HL-60/S4 (cell line): ENCODE measurements around the gene MRPL32.

Experiments
- in situ Hi-C: fragments of 300-500 bp; cut with MboI; formaldehyde crosslinking; loops from 2 replicates; pipeline ENCODE4 v1.14.3; 2022; ENCODE audit warnings: low sequenced_read_pairs

MRPL32 gene

DNA sequence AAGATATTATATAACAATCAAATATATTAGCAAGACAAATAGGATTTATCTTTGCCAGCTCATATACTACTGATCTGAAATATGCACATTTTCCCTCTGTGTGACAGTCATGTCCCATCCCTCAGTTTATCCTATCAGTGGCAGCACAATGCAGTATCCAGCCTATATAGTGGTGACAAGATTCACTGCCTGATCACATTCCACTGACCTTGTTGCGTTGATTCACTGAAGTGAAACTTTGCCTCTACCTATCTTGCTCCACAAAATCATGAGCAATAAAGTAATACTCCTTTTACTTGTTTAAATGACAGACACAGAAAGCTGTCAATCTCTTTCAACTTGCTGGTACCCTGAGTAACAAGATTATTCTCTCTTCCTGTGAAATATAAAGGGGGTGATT lies 6.5 kb upstream of the MRPL32 start:
- in situ Hi-C loops, result loop anchor here (25.0 kb wide), 1 partner anchor 912 kb away; no protein-coding TSS in a partner anchor

DNA sequence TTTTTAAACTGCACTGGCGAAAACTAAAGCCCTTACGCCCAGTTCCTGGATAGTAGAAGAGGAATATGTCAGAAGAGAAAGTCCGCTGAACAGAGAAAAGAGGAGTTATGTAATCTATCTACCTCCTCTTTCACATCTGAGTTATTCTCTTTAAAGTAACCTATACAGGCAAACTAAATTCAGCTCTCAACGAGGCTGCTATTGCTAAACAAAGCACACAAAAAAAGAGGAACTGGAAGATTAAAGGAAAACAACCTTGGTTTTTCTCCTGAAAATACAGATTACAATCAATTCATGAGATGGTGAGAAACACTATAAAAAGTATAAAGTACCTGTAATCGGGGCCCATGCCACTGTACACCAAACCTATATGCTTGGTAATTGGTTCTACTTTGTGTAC lies 6.0 kb upstream of the MRPL32 start:
- in situ Hi-C loops, result loop anchor here (25.0 kb wide), 1 partner anchor 911 kb away; no protein-coding TSS in a partner anchor

DNA sequence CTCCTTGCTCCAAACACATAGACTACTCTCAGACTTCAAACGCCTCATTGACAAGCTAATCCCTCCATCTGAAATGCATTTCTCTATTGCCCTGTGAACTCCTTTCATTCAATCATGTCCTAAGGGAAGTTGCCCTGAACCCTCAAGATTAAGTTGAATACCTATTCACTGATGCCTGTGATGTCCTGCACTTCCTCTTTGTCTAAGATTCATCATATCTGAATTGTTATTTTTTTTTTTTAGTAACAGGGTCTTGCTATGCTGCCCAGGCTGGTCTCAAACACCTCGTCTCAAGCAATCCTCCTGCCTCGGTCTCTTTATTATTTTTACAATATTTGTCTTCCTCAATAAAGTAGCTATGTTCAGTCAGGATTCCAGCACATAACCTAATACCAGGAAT lies 3.4 kb upstream of the MRPL32 start:
- in situ Hi-C loops, result loop anchor here (25.0 kb wide), 1 partner anchor 909 kb away; no protein-coding TSS in a partner anchor

GRCh38 chr7:42929449-42929848 lies 2.7 kb upstream of the MRPL32 start:
- in situ Hi-C loops, result loop anchor here (25.0 kb wide), 1 partner anchor 908 kb away; no protein-coding TSS in a partner anchor

GRCh38 chr7:42930889-42931288 lies 1.3 kb upstream of the MRPL32 start:
- in situ Hi-C loops, result loop anchor here (25.0 kb wide), 1 partner anchor 906 kb away; no protein-coding TSS in a partner anchor

- in situ Hi-C loops, result loop anchor here (25.0 kb wide), 1 partner anchor 906 kb away; no protein-coding TSS in a partner anchor
These were observed 736 bp upstream of the MRPL32 start for GRCh38 chr7:42931447-42931833.

GRCh38 chr7:42932811-42933591 lies 825 bp downstream of the MRPL32 start:
- in situ Hi-C loops, result loop anchor here (25.0 kb wide), 1 partner anchor 904 kb away; no protein-coding TSS in a partner anchor

DNA sequence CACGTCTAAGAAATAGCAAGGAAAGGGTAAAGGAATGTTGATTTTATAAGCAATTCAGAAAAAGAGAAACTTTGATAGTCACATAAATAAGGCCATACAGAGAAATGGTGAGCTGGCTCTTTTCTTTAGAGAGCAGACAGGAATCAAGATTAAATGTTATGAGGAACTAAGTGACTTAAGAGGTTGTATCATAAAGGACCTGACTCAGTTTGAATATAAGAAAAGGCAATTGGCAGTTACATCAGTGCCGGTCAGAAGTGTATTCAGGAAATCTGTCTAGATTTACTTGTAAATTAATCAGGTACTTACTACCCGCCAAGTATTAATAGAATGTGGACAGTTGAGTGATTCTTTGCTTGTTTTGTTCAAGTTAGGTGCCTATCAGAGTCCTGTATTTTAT lies 2.1 kb downstream of the MRPL32 start:
- in situ Hi-C loops, result loop anchor here (25.0 kb wide), 1 partner anchor 903 kb away; no protein-coding TSS in a partner anchor

DNA sequence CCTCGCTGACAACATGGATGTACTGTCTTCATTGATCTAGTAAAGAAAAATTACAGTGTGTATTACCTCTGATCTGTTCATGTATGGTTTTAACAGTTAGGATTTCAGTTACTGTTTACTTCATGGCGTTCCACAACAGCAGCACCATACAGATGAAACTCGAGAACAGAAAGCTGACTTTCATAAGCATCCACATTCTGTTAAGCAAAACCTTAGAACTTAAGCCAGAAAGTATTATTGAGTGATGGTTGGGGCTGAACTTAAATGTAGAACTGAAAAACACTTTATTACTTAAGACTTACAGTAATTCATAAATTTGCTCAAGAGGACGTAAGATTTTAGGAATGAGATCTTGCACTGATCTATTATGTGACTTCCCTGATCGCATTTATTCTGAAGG lies 3.7 kb downstream of the MRPL32 start:
- in situ Hi-C loops, result loop anchor here (25.0 kb wide), 1 partner anchor 901 kb away; no protein-coding TSS in a partner anchor

DNA sequence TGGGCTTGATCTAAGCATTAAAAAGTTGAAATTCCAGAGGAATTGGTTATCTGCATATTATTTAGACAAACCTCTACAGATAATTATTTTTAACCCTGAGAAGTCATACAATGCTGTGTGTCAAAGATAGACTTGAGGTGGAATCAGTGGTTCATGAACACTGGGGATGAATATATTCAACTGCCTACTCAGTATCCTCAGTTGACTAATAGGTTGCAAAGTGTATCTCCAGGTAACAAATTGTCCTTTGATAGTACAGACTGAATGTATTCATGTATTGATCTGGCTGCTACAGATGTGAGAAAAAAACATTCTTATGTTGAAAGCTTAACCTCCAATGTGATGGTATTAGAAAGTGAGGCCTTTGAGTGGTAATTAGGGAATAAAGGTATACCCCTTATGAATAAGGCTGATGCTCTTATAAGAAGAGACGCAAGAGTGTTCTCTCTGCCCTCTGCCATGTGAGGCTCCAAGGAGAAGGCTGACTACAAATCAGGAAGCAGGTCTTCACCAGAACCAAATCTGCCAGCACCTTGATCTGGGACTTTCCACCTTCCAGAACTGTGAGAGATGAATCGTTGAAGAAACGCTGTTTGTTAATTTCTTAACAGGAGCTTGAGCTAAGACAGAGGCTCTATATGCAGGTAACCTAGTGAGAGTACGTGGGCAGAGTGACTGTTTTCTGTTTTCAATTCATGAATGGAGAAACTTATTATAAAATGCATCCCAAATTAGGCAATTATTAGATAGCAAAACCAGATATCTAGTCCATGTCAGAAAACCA lies 7.5 kb downstream of the MRPL32 start:
- in situ Hi-C loops, result loop anchor here (25.0 kb wide), 1 partner anchor 898 kb away; no protein-coding TSS in a partner anchor

- in situ Hi-C loops, result loop anchor here (25.0 kb wide), 1 partner anchor 896 kb away; no protein-coding TSS in a partner anchor
These were observed 9.0 kb downstream of the MRPL32 start for GRCh38 chr7:42940985-42941847.

DNA sequence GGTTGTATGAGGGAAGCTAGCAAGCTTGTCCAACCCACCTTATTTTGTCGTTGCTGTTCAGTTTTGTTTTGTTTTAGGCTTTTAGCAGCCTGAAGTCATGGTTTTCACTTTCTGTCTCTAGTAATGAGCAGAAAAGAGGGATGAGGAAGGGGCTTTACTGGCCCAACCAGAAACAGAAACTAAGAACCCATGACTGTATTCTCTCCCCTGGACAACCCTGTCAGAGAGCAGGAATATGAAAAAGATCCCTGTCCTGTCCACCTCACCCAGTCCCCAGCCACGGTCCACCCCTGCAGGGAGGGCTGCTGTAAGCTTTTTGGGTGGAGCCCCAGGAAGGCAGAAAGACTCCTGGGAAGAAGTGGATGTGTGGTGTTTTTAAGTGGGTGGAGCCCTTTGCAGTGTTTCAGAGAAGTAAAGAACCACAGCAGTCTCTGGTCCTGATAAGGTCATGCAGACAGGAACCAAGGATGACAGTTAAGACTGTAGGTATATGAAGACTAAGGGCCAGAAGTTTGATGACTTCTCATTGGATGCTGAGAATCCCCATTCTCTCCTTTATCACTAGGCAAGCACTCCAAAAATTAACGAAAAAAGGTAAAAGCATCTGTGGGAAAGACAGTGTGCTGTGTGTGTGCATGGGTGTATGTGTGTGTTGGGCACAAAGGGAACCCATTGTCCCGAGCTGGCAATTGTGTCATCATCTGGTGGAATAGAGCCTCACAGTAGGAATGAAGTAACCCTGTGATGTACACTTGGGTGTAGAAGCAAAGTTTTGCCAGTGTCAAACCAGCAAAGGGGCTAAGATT lies 13.8 kb downstream of the MRPL32 start:
- in situ Hi-C loops, result loop anchor here (25.0 kb wide), 1 partner anchor 891 kb away; no protein-coding TSS in a partner anchor

GRCh38 chr7:42946627-42946950 lies 14.4 kb downstream of the MRPL32 start:
- in situ Hi-C loops, result loop anchor here (25.0 kb wide), 1 partner anchor 891 kb away; no protein-coding TSS in a partner anchor

DNA sequence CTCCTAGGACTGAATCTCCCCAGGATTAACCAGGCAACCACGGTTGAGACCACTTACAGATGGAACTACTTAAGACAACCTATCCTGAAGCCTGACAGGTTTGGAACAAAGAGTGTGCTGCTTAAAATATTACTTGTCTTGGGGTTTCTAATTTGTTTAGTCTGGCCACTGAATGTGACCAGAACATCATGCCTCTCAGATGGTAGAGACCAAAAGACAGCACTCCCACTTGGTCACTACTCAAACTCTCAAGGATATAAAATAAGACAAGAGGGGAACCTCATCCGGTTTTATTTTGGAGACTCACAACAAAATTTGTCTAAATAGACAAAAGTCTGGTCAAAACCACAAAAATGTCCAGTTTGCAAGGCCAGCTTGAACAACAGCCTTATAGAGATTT lies 15.3 kb downstream of the MRPL32 start:
- in situ Hi-C loops, result loop anchor here (25.0 kb wide), 1 partner anchor 890 kb away; no protein-coding TSS in a partner anchor

GRCh38 chr7:42950417-42950816 lies 18.2 kb downstream of the MRPL32 start:
- in situ Hi-C loops, result no loop called here

- in situ Hi-C loops, result no loop called here
These were observed 20.2 kb downstream of the MRPL32 start for GRCh38 chr7:42952328-42952727.

- in situ Hi-C loops, result no loop called here
These were observed 21.8 kb downstream of the MRPL32 start for GRCh38 chr7:42953994-42954393.

GRCh38 chr7:42956062-42956461 lies 23.9 kb downstream of the MRPL32 start:
- in situ Hi-C loops, result no loop called here

DNA sequence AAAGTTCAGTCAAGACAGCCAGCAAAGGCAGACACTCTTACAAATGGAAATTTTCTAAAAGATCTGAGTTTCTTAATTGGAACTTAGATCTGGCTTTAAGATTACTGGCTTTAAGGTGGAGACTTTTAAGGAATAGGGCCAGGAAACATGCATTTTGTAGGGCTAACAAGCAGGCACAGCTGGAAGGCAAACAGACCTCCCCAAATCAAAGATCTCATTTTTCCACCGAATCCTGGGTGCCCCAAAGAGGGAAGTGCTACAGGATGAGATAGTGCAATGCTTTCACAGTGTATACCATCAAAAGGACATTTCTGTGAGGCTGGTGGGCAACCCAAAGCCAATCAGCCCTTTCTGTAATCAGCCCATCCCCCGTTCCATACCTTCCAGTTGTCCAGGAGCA lies 27.4 kb downstream of the MRPL32 start:
- in situ Hi-C loops, result no loop called here

GRCh38 chr7:42960762-42961161 lies 28.6 kb downstream of the MRPL32 start:
- in situ Hi-C loops, result no loop called here
